Erythroblast (primary cell): ENCODE measurements around the gene TMEM88.

ENCODE experiments used
- GATA1 ChIP-seq: IDR thresholded peaks from 2 replicates; pipeline ENCODE4 v1.6.1; 2011; ENCODE audit warnings: low read depth, mild to moderate bottlenecking, control low read depth, low read length, moderate library complexity
- POLR2A ChIP-seq: IDR thresholded peaks from 2 replicates; pipeline ENCODE4 v1.6.1; 2011; ENCODE audit warnings: mild to moderate bottlenecking, low read length

GRCh38 chr17:7862692-7863437, 8.0 kb downstream of the TMEM88 start:
- no peak for TF ChIP-seq POLR2A
- TF ChIP-seq GATA1: no peak
